Measurements from ENCODE around the gene MSANTD1.

MSANTD1 gene

DNA sequence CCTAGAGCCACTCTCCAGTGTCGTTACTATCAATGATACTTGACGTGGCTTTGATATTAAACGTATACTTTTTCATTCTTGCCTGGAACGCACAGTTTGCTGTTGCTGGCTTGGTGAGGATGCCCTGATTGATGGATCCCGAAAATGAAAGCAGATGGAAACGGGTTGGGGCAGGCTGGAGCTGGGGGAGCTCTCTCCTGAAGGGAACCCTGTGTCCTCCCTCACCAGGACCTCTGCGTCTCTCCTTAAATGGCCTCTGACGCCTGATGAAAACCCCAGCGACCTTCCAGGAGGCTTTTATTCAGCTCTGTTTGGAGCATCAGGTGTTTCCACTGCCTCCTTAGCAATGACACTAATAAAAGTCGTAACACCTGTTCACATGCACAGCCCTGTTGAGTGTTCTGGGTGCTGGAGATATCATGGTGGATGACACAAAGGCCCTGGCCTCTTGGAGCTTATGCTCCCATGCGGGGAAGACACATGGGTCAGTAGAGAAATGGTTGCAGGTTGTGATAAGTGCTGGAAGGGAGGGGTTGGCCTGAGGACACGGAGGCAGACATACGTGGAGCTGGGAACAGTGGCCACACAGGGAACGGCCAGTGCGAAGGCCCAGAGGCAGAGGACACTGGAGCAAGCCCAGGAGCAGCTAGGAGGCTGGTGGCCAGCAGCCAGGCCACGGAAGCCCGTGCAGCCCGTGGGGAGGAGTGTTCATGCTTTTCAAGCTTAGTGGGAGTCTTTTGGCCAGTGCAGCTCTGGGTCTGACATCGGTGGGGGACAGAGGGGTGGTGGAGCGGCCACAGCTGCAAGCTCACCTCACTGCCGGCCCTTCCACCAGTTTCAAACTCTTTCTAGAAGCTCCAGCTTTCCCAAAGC lies 7.5 kb downstream of the MSANTD1 start:
- H3F3A ChIP-seq (ENCODE audit: insufficient read depth, low read length) = no peaks in the 10 kb centered on the region
- no peaks in the 10 kb centered on the region for H3K9me2 ChIP-seq (ENCODE audit: low read depth, low read length)
- H3K4me1 ChIP-seq (ENCODE audit: insufficient read depth, low read length, severe bottlenecking) = no peaks in the 10 kb centered on the region
- no peak overlapping the region for H3K9ac ChIP-seq (ENCODE audit: low read length)
- TF ChIP-seq EZH2 (IDR thresholded peaks at IDR 0.05; ENCODE audit: borderline replicate concordance, low read length) = no peak
- TF ChIP-seq, protein P1, sequence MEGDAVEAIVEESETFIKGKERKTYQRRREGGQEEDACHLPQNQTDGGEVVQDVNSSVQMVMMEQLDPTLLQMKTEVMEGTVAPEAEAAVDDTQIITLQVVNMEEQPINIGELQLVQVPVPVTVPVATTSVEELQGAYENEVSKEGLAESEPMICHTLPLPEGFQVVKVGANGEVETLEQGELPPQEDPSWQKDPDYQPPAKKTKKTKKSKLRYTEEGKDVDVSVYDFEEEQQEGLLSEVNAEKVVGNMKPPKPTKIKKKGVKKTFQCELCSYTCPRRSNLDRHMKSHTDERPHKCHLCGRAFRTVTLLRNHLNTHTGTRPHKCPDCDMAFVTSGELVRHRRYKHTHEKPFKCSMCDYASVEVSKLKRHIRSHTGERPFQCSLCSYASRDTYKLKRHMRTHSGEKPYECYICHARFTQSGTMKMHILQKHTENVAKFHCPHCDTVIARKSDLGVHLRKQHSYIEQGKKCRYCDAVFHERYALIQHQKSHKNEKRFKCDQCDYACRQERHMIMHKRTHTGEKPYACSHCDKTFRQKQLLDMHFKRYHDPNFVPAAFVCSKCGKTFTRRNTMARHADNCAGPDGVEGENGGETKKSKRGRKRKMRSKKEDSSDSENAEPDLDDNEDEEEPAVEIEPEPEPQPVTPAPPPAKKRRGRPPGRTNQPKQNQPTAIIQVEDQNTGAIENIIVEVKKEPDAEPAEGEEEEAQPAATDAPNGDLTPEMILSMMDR (IDR thresholded peaks at IDR 0.05; ENCODE audit: low read length) = no peak
- no peaks in the 10 kb centered on the region for H3K36me3 ChIP-seq (ENCODE audit: insufficient read depth, low read length)
- H3K4me2 ChIP-seq (ENCODE audit: low read length) = no peak overlapping the region
- H3K27me3 ChIP-seq (ENCODE audit: insufficient read depth, low read length) = no peaks in the 10 kb centered on the region
- H3K27ac ChIP-seq (ENCODE audit: low read depth, low read length, poor library complexity, severe bottlenecking) = no peak overlapping the region
- H3K9me3 ChIP-seq (ENCODE audit: low read length) = no peaks in the 10 kb centered on the region
- H3K4me3 ChIP-seq (ENCODE audit: low read depth, low read length, poor library complexity, severe bottlenecking) = no peak overlapping the region
- H2AFZ ChIP-seq (ENCODE audit: low read length) = no peak overlapping the region
- no peaks in the 10 kb centered on the region for H3K79me2 ChIP-seq (ENCODE audit: insufficient read depth, low read length)
- no peaks in the 10 kb centered on the region for H4K20me1 ChIP-seq (ENCODE audit: insufficient read depth, low read length)

GRCh38 chr4:3257103-3257555 lies 8.2 kb downstream of the MSANTD1 start:
- H3K27me3 ChIP-seq (ENCODE audit: insufficient read depth, low read length) = no peaks in the 10 kb centered on the region
- no peaks in the 10 kb centered on the region for H4K20me1 ChIP-seq (ENCODE audit: insufficient read depth, low read length)
- no peak overlapping the region for H2AFZ ChIP-seq (ENCODE audit: low read length)
- no peaks in the 10 kb centered on the region for H3K4me1 ChIP-seq (ENCODE audit: insufficient read depth, low read length, severe bottlenecking)
- TF ChIP-seq, protein P1 (IDR thresholded peaks at IDR 0.05; ENCODE audit: low read length) = no peak
- no peak for TF ChIP-seq EZH2 (IDR thresholded peaks at IDR 0.05; ENCODE audit: borderline replicate concordance, low read length)
- H3K4me2 ChIP-seq (ENCODE audit: low read length) = no peak overlapping the region
- H3K36me3 ChIP-seq (ENCODE audit: insufficient read depth, low read length) = no peaks in the 10 kb centered on the region
- no peak overlapping the region for H3K4me3 ChIP-seq (ENCODE audit: low read depth, low read length, poor library complexity, severe bottlenecking)
- no peaks in the 10 kb centered on the region for H3F3A ChIP-seq (ENCODE audit: insufficient read depth, low read length)
- no peak overlapping the region for H3K27ac ChIP-seq (ENCODE audit: low read depth, low read length, poor library complexity, severe bottlenecking)
- H3K79me2 ChIP-seq (ENCODE audit: insufficient read depth, low read length) = no peaks in the 10 kb centered on the region
- no peaks in the 10 kb centered on the region for H3K9me3 ChIP-seq (ENCODE audit: low read length)
- no peak overlapping the region for H3K9ac ChIP-seq (ENCODE audit: low read length)
- H3K9me2 ChIP-seq (ENCODE audit: low read depth, low read length) = no peaks in the 10 kb centered on the region

GRCh38 chr4:3257556-3258482 lies 8.9 kb downstream of the MSANTD1 start:
- TF ChIP-seq, protein P1 (IDR thresholded peaks at IDR 0.05; ENCODE audit: low read length) = no peak
- TF ChIP-seq EZH2 (IDR thresholded peaks at IDR 0.05; ENCODE audit: borderline replicate concordance, low read length) = no peak

More at GRCh38 chr4:3257556-3258482, 8.9 kb downstream of the MSANTD1 start:
- Histone ChIP-seq H3F3A (ENCODE audit: insufficient read depth, low read length) (no peaks in the 10 kb centered on the region), H3K27me3 (ENCODE audit: insufficient read depth, low read length) (no peaks in the 10 kb centered on the region), H4K20me1 (ENCODE audit: insufficient read depth, low read length) (no peaks in the 10 kb centered on the region), H3K27ac (ENCODE audit: low read depth, low read length, poor library complexity, severe bottlenecking) (no peak overlapping the region), H3K4me1 (ENCODE audit: insufficient read depth, low read length, severe bottlenecking) (no peaks in the 10 kb centered on the region), H3K79me2 (ENCODE audit: insufficient read depth, low read length) (no peaks in the 10 kb centered on the region), H3K36me3 (ENCODE audit: insufficient read depth, low read length) (no peaks in the 10 kb centered on the region), H3K4me3 (ENCODE audit: low read depth, low read length, poor library complexity, severe bottlenecking) (no peak overlapping the region), H3K9ac (ENCODE audit: low read length) (no peak overlapping the region), H3K9me2 (ENCODE audit: low read depth, low read length) (no peaks in the 10 kb centered on the region), H3K4me2 (ENCODE audit: low read length) (no peak overlapping the region), H3K9me3 (ENCODE audit: low read length) (no peaks in the 10 kb centered on the region), H2AFZ (ENCODE audit: low read length) (no peak overlapping the region)
